GM12878 (cell line): ENCODE measurements around the gene AKT3. TPM values are rescaled to one million over a fixed set of nuclear protein-coding genes. Genes with fewer than 3 reads are reported as not detected.

Experiments
- ATAC-seq: fragments of 200-7000 bp; cut with Tn5 transposase; 3 replicates; pipeline ENCODE4 v1.9.1; 2020; ENCODE audit warnings: mild to moderate bottlenecking, moderate library complexity
- BruUV-seq: library from RNA; stranded (reverse); fragments of 400-500 nt; replicated peaks from 2 replicates; lab custom pipeline; 2021; lab: Mats Ljungman, UMichigan
- CTCF ChIA-PET: fragments of 300-600 bp; sonication (Branson Sonifier 250); formaldehyde crosslinking; extraction: SDS; loops from one replicate; lab custom pipeline; 2021; ENCODE audit warnings: inconsistent platforms; lab: Yijun Ruan, JAX
- POLR2A ChIA-PET: fragments of 350-600 bp; formaldehyde crosslinking; extraction: SDS; loops from one replicate; lab custom pipeline; 2021; ENCODE audit warnings: inconsistent platforms; lab: Charles Lee
- RAD21 ChIA-PET: fragments of 300-600 bp; sonication (Branson Sonifier 250); formaldehyde crosslinking; loops from one replicate; lab custom pipeline; 2023; ENCODE audit warnings: antibody characterized with exemption; ENCODE audit not compliant: unreplicated experiment; lab: Charles Lee
- SMC1A ChIA-PET: fragments of 300-600 bp; sonication (Branson Sonifier 250); formaldehyde crosslinking; loops from one replicate; lab custom pipeline; 2023; ENCODE audit not compliant: unreplicated experiment, uncharacterized antibody; lab: Charles Lee
- DNase-seq: peaks from one replicate; pipeline ENCODE4 v3.0.0-alpha.2; 2011; ENCODE audit warnings: low read depth, low spot score
- FAIRE-seq: peaks from 3 replicates; lab custom pipeline; 2011; peaks lifted over from hg19 to GRCh38; lab: Jason Lieb, UNC
- H2AFZ ChIP-seq: 2 replicates; pipeline ENCODE4 v1.6.0; 2011; ENCODE audit warnings: low read depth, low read length, control low read depth; ENCODE audit not compliant: control insufficient read depth
- H3K27ac ChIP-seq: 2 replicates; pipeline ENCODE4 v1.5.1; 2011; ENCODE audit warnings: control low read depth; ENCODE audit not compliant: control insufficient read depth, insufficient read depth
- H3K27me3 ChIP-seq, 2 experiments: replicated peaks in 1 of 2; 2 replicates each; pipeline versions ENCODE4 v1.6.0 to v1.6.1; 2011; ENCODE audit warnings: low read length in 1 of 2; ENCODE audit not compliant: control insufficient read depth in 2 of 2, insufficient read depth in 2 of 2
- H3K36me3 ChIP-seq, 2 experiments: 2 replicates each; pipeline ENCODE4 v1.5.1; 2011; ENCODE audit warnings: low read length in 1 of 2; ENCODE audit not compliant: control insufficient read depth in 2 of 2, insufficient read depth in 2 of 2
- H3K4me1 ChIP-seq: 2 replicates; pipeline ENCODE4 v1.6.1; 2011; ENCODE audit warnings: mild to moderate bottlenecking, low read length, moderate library complexity, mixed read lengths; ENCODE audit not compliant: control insufficient read depth, insufficient read depth
- H3K4me2 ChIP-seq: 2 replicates; pipeline ENCODE4 v1.6.0; 2011; ENCODE audit warnings: control low read depth; ENCODE audit not compliant: control insufficient read depth, insufficient read depth
- H3K4me3 ChIP-seq: fragments of 200-600 bp; sonication (generic); 2 replicates; pipeline ENCODE4 v1.5.1; 2016
- H3K79me2 ChIP-seq: 2 replicates; pipeline ENCODE4 v1.6.0; 2011; ENCODE audit warnings: low read length; ENCODE audit not compliant: control insufficient read depth, insufficient read depth
- H3K9ac ChIP-seq: 2 replicates; pipeline ENCODE4 v1.8.0; 2011; ENCODE audit warnings: low read length, control low read depth, mixed read lengths; ENCODE audit not compliant: control insufficient read depth, insufficient read depth
- H3K9me3 ChIP-seq: replicated peaks from 3 replicates; pipeline ENCODE4 v1.5.1; 2011; ENCODE audit warnings: mild to moderate bottlenecking, low read length; ENCODE audit not compliant: control insufficient read depth, insufficient read depth
- H4K20me1 ChIP-seq: 2 replicates; pipeline ENCODE4 v1.6.0; 2011; ENCODE audit not compliant: control insufficient read depth, insufficient read depth
- ATF3 ChIP-seq: IDR thresholded peaks from 2 replicates; pipeline ENCODE4 v1.6.1; 2011; ENCODE audit warnings: low read depth, mild to moderate bottlenecking, low read length, moderate library complexity, borderline replicate concordance; ENCODE audit errors: extremely low read depth
- CEBPZ ChIP-seq: fragments of 150-350 bp; IDR thresholded peaks from 2 replicates; pipeline ENCODE4 v1.6.1; 2016; ENCODE audit warnings: low read depth, low read length
- CHD2 ChIP-seq: IDR thresholded peaks from 2 replicates; pipeline ENCODE4 v1.6.1; 2011; ENCODE audit warnings: low read depth, low read length, improper control_type of control experiment, borderline replicate concordance
- DPF2 ChIP-seq: fragments of 450-650 bp; IDR thresholded peaks from 2 replicates; pipeline ENCODE4 v1.6.1; 2017; ENCODE audit warnings: mild to moderate bottlenecking
- FOS ChIP-seq: IDR thresholded peaks from 3 replicates; pipeline ENCODE4 v1.6.1; 2011; ENCODE audit warnings: borderline replicate concordance; ENCODE audit not compliant: insufficient read length; ENCODE audit errors: extremely low read depth
- FOXK2 ChIP-seq: fragments of 450-650 bp; IDR thresholded peaks from 2 replicates; pipeline ENCODE4 v1.6.1; 2017; ENCODE audit warnings: mild to moderate bottlenecking, moderate library complexity
- MEF2A ChIP-seq: IDR thresholded peaks from 2 replicates; pipeline ENCODE4 v1.6.1; 2011; ENCODE audit warnings: low read depth, mild to moderate bottlenecking, low read length, moderate library complexity; ENCODE audit not compliant: insufficient read depth
- SMAD1 ChIP-seq: fragments of 450-650 bp; IDR thresholded peaks from 2 replicates; pipeline ENCODE4 v1.6.1; 2018; ENCODE audit warnings: mild to moderate bottlenecking, low read depth; ENCODE audit not compliant: partially characterized antibody
- ZNF207 ChIP-seq: fragments of 450-650 bp; IDR thresholded peaks from 2 replicates; pipeline ENCODE4 v1.6.1; 2014; ENCODE audit warnings: antibody characterized with exemption, mild to moderate bottlenecking, borderline replicate concordance
- ZNF274 ChIP-seq: IDR thresholded peaks from one replicate; pipeline ENCODE4 v1.8.0; 2011; ENCODE audit not compliant: insufficient read length, insufficient read depth
- WGBS: methylation state at CpG from one replicate; pipeline ENCODE4 v1.1.6; 2016; ENCODE audit warnings: low lambda C conversion rate; ENCODE audit not compliant: insufficient replicate concordance, insufficient coverage; ENCODE audit errors: missing lambda C conversion rate; 5-methylcytosine and 5-hydroxymethylcytosine counted together
- in situ Hi-C: fragments of 300-500 bp; cut with MboI; formaldehyde crosslinking; loops from 9 replicates; pipeline ENCODE4 v1.14.3; 2018; ENCODE audit warnings: mixed read lengths
- intact Hi-C: fragments of 100-400 bp; cut with micrococcal nuclease; formaldehyde crosslinking; loops from one replicate; pipeline ENCODE4 v1.14.2; 2022; ENCODE audit not compliant: unreplicated experiment
- polyA plus RNA-seq, 11 experiments: library from polyadenylated mRNA; depleted of rRNA in 4 of 11; unstranded in 6 of 11; stranded (reverse) in 5 of 11; fragments of >200 nt; fragmentation: Nextera tagmentation in 4 of 11; fragmentation: Illumina TruSeq in 1 of 11; extraction: Ambion mirVana in 4 of 11; extraction: Trizol in 1 of 11; gene quantifications; 1 replicate in 1 of 11; 2 replicates in 10 of 11; pipeline versions ENCODE4 v1.2.1 to v1.2.3, GENCODE V29; 2011 to 2016; ENCODE audit warnings: inconsistent platforms in 2 of 11, missing spikeins in 2 of 11, low read depth in 1 of 11
- total RNA-seq, 4 experiments: library from RNA; depleted of rRNA in 3 of 4; stranded (reverse); fragments of >200 nt in 3 of 4; fragmentation: Illumina TruSeq in 1 of 4; extraction: Trizol in 1 of 4; gene quantifications; 2 replicates each; pipeline versions ENCODE4 v1.2.1 to v1.2.3, GENCODE V29; 2013 to 2021

The AKT3 gene
- total and polyA plus RNA-seq, 10 of the 15 experiments (the other 5 are each of a cell fraction or from before 2014, with no cell fraction given) = 0.03 to 0.56 (median 0.19) TPM

GRCh38 chr1:243594455-243594854 is 255.6 kb downstream of the AKT3 start:
- TF ChIP-seq FOS (no peak), SMAD1 (no peak), MEF2A (no peak), ATF3 (no peak), DPF2 (no peak), ZNF274 (no peak), FOXK2 (no peak), ZNF207 (no peak), CHD2 (no peak), CEBPZ (no peak)
- no peak overlapping the region for H3K4me2 ChIP-seq
- H2AFZ ChIP-seq = no peak overlapping the region
- ChIA-PET CTCF (no interaction called here), RAD21 (no interaction called here), POLR2A (no interaction called here), SMC1A (interaction anchor here (0.8 kb wide), 1 partner anchor 61 kb away, joined by 3 read pairs; no protein-coding TSS in a partner anchor)
- H3K9ac ChIP-seq = no peak overlapping the region
- H3K27ac ChIP-seq = no peak overlapping the region
- DNase-seq = no peak
- FAIRE-seq = no peak
- intact Hi-C loops = no loop called here
- in situ Hi-C loops = no loop called here
- WGBS = 93% methylated on average over 2 of the region's 2 CpGs
- BruUV-seq = no TSS peak
- ATAC-seq = no peak
- H3K27me3 ChIP-seq = no peaks in the 10 kb centered on the region
- no peaks in the 10 kb centered on the region for H3K79me2 ChIP-seq
- H3K9me3 ChIP-seq = peaks cover 4% of the 10 kb centered on the region; the same call in 2 of the 3 replicates
- peaks cover 14% of the 10 kb centered on the region; the same call in 1 of the 2 replicates for H3K4me1 ChIP-seq
- no peaks in the 10 kb centered on the region for H4K20me1 ChIP-seq
- no peaks in the 10 kb centered on the region for H3K36me3 ChIP-seq
- H3K4me3 ChIP-seq = no peak overlapping the region
